DMS79 treated with DMSO at 0.1 percent for 48 hours (cell line): ENCODE results near the gene GALNS.

Experiments
- DNase-seq: peaks from one replicate; lab custom pipeline; 2025; lab: John Stamatoyannopoulos, UW

Gene GALNS

DNA sequence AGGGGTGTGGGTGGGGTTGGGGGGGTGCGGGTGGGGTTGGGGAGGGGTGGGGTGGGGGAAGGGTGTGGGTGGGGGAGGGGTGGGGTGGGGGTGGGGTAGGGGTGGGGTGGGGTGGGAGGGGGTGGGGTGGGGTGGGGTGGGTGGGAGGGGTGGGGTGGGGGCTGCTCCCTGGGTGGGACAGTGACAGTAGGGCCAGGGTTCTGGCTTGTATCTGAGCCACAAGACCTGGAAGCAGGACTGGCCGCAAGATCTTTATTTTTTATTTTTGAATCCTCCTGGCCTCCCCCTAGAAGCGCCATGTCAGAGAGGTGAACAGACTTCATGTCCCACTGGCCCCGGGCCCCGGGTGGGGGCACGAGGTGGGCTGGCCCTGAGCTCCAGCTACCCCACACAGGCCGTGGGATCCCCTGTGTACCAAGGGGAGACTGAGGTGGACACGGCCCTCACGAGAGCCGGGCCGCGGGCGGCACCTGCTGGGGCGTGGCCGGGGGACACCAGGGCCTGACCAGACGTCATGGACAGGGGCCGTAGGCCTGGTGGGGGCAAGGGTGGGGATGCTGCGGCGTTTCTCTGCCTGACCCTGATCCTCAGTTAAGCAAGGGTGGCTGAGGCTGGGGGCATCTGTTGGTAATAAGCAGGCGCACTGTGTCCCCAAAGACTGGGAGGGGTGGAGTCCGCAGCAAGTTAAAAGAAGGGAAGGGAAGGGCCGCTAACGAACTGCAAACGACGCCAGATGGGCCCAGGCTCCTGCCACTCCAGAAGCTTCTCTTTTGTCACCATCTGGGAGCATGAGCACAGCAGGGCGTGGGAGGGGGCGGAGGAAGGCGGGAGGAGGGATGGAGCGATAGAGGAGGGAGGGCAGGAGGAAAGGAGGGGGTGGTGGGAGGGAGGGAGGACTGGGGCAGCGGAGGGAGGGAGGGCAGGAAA lies 32.0 kb upstream of the GALNS start:
- no peak for DNase-seq

DNA sequence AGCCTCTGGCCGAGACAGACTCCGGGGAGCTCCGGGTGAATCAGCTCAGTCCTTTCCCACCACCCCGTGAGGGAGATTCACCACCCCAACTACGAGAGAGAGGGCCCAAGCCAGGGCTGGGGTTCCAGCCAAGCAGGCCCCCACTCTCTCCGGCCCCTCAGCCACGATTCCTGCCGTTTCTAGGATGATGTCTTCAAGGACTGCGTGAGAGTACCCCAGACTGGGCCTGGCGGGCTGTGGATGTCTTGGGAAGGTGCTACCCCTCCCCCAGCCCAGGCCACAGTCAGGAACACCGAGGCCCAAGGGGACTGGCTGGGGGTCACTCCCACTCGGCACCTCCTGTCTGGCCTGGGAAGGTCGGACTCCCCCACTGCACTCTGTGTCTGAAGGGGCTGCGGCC lies 31.3 kb upstream of the GALNS start:
- no peak for DNase-seq

DNA sequence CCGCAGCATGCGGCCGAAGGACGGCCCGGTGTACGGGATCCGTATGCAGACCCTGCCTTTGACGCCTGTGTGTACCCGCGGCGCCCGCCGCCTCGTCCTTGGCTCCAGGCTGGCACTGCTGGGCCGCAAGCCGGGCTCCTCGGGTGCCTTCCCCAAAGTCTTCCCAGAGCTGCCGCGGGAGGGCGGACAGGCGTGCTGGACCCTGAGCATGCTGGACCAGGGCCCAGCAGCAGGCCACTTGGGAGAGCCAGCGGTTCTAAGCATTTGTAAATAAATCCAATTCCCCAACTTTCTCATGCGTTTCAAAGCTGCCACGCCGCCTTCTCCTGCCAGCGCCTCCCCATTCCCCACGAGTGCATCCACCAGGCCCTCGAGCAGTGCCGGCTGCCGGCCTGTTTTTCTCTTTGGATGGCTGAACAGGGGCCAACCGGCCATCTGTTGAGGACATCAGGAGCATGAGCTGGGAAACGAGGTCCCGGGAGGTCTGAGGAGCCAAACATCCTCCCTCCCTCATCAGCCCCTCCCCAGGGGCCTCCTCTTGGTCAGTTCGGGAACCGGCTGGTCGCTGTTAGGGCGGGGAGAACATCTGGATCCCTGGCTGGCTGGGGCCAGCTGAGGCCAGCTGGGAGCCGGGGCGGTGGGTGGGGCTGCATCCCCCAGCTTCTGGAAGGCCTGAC lies 30.2 kb upstream of the GALNS start:
- no peak for DNase-seq

DNA sequence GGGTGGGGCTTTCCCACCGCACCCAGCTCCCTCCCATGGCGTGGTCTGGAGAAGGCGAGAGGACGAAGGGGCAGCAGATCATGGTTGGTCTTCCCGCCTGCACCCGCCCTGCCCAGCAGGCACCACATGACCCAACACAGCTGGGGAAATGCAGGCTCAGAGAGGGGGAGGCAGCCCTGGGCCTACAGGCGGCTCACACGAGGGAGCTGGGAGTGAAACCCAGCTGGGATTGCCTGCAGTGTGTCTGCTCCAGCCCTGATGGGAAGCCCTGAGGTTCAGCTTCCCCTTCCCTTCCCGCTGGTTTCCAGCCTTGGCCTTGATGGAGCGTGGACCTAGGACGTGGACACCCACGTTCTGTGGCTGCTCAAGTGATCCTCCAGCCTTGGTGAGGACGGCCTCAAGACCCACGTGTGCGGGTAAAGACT lies 29.7 kb upstream of the GALNS start:
- DNase-seq: no peak

DNA sequence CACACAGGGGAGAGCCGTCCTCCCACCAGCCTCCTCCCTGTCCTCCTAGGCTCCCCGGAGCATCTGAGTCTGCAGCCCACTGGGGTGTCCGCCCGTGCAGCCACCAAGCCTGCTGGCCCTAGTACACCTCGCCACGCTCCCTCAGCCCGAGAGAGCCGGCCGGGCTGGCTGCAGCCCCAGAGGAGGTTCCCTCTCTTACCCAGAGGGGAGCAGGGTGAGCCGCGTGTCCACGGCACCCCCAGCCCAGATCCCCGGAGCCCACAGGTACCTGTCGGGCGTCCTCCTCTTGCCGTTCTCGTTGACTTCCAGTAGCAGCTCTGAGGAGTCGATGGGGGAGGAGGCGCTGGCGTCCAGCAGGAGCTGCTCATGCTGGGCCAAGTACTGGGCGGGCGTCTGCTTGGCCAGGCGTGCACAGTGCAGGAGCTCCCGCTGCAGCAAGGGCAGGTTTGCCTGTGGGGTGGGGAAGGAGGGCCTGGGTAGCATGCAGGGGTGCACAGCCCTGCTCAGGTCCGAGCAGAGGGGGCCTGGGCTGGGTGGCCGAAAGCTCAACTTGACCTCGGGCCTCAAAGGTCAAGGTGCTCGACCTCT lies 29.0 kb upstream of the GALNS start:
- DNase-seq: no peak

DNA sequence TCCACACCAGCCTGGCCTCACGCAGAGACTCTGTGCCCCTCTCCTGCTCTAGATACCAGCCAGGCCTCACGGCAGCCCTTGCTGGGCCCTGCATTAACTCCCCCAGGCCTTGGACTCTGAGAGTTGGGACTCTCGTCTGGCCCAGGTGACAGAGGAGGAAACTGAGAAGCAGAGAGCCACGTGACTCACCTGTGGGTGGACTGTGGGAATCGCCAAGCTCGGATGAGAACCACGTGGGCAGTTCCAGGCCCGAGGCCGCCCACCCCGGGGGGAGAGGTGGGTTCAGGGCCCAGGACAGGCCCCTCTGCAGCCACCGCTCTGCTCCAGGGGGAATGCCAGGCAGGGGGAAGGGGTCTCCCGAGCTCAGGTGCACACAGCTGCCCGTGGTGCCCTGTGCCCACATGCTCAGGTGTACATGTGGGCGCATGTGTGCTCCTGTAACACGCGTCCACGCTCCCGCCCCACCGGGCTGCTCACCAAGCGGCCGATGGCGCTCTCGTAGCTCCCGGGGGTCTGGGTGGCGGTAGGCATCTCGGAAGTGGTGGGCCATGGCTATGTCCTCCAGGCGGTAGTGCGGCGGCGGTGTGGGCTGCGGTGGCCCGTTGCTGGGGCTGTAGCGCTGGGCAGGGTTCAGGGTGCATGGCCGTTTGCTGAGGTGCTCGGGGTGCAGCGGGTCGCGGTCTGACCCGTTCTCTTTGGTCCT lies 28.0 kb upstream of the GALNS start:
- DNase-seq: no peak

DNA sequence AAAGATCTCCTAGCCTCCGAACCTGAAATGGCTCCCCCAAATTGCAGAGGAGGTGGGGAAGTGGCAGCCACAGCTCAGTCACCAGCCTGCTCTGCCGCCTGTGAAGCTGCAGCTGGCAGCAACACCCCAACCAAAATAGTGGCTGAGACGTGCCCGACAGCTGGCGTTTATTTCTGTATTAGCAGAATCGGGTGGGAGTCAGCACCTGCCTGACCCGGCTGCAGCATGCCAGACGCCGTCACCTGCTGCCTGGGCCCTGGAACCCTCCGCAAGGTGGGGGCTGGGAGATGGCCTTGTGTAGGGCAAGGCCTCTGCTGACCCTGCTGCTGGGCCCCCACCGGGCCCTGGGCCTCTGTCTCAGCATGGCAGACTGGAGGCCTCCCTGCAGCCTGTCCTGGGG lies 27.2 kb upstream of the GALNS start:
- no peak for DNase-seq

DNA sequence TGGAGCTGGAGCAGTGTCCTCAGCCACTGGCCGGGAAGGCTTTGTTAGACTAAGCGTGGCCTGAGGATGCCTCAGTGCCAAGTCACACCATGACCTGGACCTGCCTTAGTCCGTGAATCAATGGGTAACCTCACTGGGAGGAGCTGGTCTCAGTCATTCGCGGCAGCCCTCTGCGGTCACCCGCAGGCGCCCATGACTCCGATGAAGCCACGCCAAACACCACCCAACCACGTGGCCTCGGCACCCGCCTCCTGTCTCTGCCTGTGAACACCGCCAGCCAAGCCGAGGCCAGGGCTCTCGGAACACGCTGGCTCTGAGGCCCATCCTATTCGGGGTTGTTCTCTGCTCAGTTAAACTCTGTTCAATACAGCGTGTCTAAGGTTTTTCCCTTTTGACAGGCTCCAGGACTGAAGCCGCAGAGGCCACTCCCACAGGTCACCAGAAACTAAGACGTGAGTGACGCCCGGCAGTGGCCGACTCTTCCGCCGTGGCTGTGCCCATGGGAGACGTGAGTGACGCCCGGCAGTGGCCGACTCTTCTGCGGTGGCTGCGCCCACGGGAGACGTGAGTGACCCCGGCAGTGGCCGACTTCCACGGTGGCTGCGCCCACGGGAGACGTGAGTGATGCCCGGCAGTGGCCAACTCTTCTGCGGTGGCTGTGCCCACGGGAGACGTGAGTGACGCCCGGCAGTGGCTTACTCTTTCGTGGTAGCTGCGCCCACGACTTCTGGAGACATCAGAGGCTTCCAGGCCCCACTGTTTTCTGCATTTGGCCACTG lies 26.6 kb upstream of the GALNS start:
- DNase-seq: no peak

DNA sequence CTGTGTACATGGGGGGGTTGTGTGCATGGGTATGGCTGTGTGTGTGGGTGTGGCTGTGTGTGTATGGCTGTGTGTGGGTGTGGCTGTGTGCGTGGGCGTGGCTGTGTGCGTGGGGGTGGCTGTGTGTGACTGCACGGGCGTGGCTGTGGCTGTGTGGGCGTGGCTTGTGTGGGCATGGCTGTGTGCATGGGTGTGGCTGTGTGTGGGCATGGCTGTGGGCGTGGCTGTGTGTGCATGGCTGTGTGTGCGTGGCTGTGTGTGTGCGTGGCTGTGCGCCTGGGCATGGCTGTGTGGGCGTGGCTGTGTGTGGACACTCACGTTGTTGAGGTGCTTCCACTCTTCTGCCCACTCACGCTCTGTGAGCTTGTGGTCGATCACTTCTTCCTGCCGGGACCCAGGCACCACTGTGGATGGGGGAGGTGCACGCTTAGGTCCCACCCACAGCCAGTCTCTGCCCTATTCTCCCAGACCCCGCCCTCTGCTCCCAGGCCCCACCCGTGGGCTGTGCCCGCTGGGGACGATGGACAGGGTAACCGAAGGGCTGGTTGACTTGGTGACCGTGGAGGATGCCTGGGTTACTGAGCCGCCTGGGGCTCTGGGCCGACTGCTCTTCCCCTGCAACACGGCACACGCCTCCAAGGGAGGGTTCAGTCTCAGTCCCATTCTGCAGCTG lies 25.7 kb upstream of the GALNS start:
- no peak for DNase-seq

DNA sequence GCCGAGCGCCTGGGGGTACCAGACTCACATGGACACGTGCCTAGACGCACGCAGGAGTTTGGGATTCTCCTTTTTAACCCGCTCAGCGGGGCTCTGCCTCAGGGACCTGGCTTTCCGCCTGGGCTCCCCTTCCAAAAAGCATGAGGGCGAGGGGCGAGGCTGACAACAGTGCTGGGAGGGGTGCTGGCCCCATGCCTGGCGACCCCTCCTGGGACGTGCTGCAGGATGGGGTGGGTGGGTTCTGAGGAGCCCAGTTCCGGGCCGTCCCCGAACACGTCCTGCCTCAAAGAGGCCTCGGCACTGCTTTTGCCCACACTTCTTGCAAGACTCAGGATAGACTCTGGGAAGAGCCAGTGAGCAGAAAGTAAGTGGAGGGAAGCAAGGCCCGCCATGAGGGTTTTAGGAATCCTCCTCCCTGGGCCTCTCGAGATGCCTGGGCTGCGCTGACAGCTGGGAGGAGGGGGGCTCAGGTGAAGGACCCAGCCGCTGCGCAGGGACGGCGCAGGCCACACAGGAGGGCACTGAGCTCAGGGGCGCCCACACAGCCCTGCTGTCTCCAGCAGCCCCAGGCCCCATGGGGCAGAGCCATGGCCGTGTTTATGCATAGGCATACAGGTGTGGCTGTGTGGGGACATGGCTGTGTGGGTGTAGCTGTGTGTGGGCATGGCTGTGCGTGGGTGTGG lies 25.1 kb upstream of the GALNS start:
- DNase-seq: no peak

DNA sequence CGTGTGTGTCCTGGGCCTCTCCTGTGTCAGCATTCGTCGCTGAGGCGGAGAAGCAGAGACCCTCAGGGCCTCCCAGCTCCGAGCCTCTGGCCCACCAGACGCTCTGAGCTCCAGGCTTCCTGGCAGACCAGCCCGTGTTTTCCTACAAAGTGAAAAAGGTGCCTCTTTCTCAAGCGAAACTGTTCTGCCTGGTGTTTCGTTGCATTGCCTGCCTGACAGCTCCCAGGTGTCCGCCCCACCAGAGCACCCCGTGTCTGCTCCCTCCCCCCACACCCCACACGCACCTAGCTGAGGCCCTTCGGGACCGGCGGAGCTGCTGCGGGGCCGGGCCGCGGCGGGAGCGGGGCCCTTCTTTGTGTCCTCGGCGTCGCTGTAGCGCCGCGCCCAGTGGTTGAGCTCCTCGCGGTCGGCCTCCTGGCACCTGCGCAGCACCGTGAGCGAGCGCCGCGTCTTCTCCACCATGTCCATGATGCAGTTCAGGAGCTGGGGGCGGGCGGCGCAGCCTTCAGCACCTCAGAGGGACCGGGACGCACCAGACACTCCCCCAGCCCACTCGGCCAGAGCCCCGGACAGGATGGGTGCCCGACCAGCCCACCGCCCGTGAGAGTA lies 24.4 kb upstream of the GALNS start:
- no peak for DNase-seq

DNA sequence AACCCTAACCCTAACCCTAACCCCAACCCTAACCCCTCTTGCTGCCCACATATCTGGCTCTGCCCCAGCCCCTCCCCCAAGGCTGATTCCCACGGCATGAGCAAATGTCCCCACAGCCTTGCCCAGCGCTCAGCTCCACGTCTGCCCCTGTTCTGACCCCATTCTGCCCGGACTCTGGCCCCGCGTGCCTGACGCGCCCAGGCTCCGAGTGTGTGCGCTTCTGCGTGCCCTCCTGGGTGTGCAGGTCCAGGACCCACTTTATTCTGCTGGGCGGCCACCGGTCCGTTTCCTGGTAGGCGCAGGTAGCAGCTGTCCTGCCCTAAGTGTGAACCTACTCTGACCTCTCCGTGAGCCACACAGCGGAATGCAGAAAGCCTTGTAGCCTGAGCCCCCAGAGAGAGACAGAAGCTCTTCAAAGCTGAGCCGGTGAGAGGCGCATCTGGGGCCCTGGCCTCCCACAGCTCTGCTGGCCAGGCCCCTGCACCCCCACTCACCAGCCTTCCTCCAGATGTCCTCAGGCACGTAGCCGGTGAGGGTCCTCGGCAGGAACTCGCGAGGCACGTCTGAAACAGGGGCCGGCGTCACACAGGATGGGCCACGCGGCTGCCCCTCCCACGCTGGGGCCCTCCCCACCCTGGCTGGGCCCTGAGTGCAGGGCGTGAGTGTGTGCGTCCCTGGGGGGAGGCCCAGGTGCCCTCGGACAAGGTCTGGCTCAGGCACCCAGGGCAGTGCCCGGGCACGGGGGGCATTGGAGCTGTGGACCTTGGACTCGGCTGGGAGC lies 23.7 kb upstream of the GALNS start:
- DNase-seq: no peak

DNA sequence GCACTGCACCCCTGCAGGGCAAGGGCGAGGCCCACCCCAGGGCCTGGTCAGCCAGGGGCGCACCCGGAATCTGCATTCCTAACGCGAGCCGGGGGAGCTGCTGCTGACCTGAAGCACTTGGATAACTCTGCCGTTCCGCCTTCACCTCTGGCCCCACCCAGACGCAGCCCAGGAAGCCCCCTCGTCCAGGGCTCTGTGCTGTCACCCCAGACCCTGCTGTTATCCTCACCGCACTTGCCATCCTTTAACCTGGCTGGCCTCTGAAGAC lies 23.0 kb upstream of the GALNS start:
- no peak for DNase-seq

DNA sequence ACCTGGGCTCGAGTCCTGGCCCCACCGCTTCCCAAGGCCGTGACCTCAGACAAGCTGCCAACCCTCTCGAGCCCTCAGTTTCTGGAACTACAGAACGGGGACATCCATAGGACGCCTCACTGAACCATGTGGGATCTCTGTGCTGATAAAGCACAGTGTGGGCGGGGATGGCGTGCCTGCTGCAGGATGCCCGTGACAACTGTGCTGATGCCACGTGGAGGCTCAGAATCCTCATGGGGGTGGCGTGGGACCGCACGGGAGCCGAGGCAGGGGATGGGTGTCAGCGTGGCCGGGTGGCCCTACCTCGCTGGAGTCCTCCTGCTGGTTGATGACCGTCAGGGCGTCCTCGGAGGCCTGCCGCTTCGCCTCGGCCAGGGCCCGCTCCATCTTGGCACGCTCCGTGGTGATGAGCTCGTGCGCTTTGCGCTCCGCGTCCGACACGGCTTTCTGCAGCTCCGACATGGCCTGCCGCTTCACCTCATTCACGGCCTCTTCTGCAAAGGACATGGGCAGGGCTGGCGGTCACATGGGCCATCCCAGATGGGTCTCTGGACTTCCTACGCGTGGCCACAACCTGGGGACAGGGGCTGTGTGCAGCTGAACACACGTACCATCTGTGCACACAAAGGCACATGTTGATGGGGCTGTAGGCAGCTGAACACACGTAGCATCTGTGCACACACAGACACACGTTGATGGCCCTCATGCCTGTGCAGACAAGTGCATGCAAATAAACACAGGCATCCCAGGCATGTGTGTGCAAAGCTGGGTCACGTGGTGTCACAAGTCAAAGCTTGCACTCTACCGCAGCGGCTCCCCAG lies 22.4 kb upstream of the GALNS start:
- no peak for DNase-seq

DNA sequence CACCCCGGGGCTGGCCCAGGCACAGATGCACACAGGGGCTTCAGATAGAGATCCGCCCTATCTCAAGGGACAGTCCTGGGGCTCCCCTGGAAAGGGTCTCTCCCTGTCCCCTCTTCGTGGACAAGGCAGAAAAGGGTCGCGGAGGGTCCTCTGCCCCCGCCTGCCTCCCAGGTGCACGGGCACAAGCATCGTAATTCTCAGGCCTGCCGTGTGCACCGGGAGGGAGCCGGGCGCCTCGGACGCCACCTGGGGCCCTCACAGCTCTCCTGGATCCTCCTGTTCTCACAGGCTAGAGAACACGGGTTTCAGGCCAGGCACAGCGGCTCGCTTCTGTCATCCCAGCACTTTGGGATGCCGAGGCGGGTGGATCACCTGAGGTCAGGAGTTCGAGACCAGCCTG lies 21.6 kb upstream of the GALNS start:
- DNase-seq: no peak

DNA sequence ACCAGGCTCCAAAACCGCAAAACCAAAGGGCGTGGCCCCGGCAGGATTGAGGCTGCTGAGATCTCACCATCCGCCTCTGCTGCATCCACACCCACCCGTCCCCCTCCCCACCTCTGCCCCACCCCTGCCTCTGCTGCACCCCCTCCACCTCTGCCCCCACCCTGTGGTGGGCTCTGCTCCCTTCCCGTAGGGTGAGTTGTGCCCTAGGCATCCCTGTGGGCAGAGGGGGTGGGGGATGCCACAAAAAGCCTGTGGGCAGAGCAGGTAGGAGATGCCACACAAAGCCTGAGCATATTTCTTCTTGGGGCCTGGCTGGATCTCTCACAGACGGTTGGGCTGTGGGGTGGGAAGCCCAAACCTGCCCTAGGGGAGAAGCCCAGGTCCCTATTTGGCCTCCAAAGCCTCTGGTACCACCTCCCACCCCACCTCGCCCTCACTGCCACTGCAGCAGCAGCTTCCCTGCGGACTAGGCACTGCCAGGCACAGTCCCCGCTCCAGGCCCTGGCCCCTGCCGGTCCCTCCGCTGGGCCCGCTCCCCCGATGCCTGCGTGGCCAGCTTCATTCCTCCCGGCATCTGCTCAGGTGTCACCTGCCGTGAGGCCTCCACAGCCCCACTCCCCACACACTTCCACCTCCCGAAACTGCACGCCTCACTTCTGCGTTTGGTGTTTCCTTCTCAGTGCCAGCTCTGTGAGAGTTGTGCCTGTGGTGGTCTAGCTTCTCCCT lies 21.0 kb upstream of the GALNS start:
- DNase-seq: no peak

DNA sequence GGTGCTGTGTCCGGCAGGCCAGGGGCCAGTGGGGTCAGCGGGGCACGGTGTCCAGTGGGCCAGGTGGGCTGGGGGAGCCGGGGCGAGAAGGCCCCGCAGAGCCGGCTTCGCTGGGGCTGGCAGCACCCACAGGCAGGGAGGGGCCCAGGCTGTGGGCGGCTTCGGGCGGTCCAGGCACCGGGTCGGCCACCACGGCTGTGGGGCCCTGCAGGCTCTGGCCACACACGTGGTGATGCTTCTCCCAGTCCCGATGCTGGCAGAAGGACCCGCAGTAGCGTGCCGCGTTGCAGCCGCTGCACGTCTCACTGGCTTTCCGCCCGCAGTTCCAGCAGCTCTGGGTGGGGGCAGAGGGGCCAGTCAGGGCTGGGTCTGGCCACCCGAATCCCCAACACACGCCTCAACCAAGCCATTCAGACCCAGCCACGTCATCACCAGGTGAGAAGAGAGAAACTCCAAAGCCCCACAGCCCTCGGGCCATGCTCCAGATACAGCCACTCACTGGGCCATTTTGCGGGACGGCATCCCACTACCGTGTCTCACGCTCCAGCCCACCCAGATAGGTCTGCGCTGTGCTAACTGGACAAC lies 20.3 kb upstream of the GALNS start:
- no peak for DNase-seq
